Glutamatergic neuron (in vitro differentiated cells): ENCODE data around the gene NRXN3. TPM values are rescaled to one million over a fixed set of nuclear protein-coding genes. Genes with fewer than 3 reads are reported as not detected.

Source experiments
- DNase-seq: peaks from one replicate; pipeline ENCODE4 v3.0.0; 2022
- H3K27ac Mint-ChIP-seq: one replicate; pipeline ENCODE4 v1.8.0; 2020; ENCODE audit warnings: mild to moderate bottlenecking, mixed read lengths, inconsistent platforms; ENCODE audit not compliant: unreplicated experiment
- H3K27me3 Mint-ChIP-seq: one replicate; pipeline ENCODE4 v1.8.0; 2020; ENCODE audit warnings: mild to moderate bottlenecking, moderate library complexity, mixed read lengths, inconsistent platforms; ENCODE audit not compliant: unreplicated experiment
- H3K36me3 Mint-ChIP-seq: one replicate; pipeline ENCODE4 v1.8.0; 2020; ENCODE audit warnings: mild to moderate bottlenecking, mixed read lengths, inconsistent platforms; ENCODE audit not compliant: unreplicated experiment
- H3K4me1 Mint-ChIP-seq: one replicate; pipeline ENCODE4 v1.8.0; 2020; ENCODE audit warnings: mild to moderate bottlenecking, low read depth, mixed read lengths, inconsistent platforms; ENCODE audit not compliant: unreplicated experiment
- H3K4me3 Mint-ChIP-seq: one replicate; pipeline ENCODE4 v1.8.0; 2020; ENCODE audit warnings: mild to moderate bottlenecking, mixed read lengths, inconsistent platforms; ENCODE audit not compliant: unreplicated experiment
- H3K9me3 Mint-ChIP-seq: one replicate; pipeline ENCODE4 v1.8.0; 2020; ENCODE audit warnings: mild to moderate bottlenecking, moderate library complexity, mixed read lengths, inconsistent platforms; ENCODE audit not compliant: unreplicated experiment
- total RNA-seq: library from RNA; stranded (reverse); fragmentation: NEBNext Ultra II Directional; extraction: Animal tissue kit (Norgen Biotek cat#: 25700); gene quantifications from one replicate; pipeline ENCODE4 v1.2.1, GENCODE V29; 2021; ENCODE audit not compliant: unreplicated experiment
- TF ChIP-seq, protein P1 (sequence below): fragments of 200-600 bp; sonication (generic); IDR thresholded peaks from one replicate; pipeline ENCODE4 v1.5.0; 2021; ENCODE audit not compliant: partially characterized antibody, unreplicated experiment

NRXN3 gene
- total RNA-seq, 1 donor from 2014 or later: 1.2 TPM

DNA sequence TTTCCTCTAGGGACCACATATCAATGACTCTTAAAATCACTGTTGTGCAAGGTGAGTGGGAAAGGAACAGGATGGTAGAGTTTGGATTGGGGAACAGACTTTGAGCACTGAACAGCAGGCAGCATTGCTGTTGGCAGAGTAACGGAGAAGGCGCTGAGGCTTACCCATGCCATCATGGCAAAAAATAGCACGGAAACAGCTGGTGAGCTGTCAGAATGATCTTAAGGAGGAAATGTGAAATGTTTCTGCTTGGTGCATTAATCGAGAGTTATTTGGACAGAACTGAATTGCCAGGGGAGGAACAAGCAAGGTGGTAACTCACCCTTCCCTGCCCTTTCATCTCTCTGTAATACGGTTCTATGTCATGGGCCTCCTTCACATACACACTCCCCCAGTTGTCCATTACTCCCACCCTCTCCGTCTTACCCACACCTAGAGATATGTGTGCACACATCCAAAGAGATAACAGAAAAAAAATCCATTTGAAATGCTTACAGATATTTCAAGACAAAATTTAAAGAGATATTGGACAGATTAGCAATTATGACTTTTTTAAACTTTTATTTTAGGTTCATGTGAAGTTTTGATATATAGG, 1468.6 kb downstream of the NRXN3 start:
- Mint-ChIP-seq H3K27ac (no peak overlapping the region), H3K27me3 (peaks cover 4% of the 10 kb centered on the region), H3K4me3 (no peak overlapping the region), H3K4me1 (peaks cover 3% of the 10 kb centered on the region), H3K36me3 (no peaks in the 10 kb centered on the region), H3K9me3 (no peaks in the 10 kb centered on the region)
- DNase-seq: no peak
- TF ChIP-seq, protein P1, sequence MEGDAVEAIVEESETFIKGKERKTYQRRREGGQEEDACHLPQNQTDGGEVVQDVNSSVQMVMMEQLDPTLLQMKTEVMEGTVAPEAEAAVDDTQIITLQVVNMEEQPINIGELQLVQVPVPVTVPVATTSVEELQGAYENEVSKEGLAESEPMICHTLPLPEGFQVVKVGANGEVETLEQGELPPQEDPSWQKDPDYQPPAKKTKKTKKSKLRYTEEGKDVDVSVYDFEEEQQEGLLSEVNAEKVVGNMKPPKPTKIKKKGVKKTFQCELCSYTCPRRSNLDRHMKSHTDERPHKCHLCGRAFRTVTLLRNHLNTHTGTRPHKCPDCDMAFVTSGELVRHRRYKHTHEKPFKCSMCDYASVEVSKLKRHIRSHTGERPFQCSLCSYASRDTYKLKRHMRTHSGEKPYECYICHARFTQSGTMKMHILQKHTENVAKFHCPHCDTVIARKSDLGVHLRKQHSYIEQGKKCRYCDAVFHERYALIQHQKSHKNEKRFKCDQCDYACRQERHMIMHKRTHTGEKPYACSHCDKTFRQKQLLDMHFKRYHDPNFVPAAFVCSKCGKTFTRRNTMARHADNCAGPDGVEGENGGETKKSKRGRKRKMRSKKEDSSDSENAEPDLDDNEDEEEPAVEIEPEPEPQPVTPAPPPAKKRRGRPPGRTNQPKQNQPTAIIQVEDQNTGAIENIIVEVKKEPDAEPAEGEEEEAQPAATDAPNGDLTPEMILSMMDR: no peak

DNA sequence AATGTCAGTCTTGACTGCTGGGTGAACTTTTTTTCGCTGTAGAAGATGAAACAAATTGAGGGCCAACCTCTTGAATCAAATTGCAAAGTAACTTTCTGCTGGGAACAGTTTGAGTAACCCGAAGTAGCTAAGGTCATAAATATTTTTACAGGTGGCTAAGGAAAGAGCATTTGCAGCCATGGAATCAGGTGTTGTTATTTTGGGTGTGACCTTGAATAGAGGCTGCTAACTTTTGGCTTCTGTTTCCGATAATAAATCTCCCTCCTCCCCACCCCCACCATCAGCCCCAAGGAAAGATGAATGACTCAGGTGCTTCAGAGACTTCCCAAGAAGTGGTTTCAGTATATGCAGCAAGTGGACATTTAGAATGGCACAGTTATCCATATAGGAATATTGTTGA, 1469.4 kb downstream of the NRXN3 start:
- peaks cover 4% of the 10 kb centered on the region for H3K27me3 Mint-ChIP-seq
- TF ChIP-seq, protein P1: no peak
- no peak for DNase-seq
- no peak overlapping the region for H3K27ac Mint-ChIP-seq
- H3K36me3 Mint-ChIP-seq: no peaks in the 10 kb centered on the region
- H3K9me3 Mint-ChIP-seq: no peaks in the 10 kb centered on the region
- peaks cover 3% of the 10 kb centered on the region for H3K4me1 Mint-ChIP-seq
- H3K4me3 Mint-ChIP-seq: no peak overlapping the region

DNA sequence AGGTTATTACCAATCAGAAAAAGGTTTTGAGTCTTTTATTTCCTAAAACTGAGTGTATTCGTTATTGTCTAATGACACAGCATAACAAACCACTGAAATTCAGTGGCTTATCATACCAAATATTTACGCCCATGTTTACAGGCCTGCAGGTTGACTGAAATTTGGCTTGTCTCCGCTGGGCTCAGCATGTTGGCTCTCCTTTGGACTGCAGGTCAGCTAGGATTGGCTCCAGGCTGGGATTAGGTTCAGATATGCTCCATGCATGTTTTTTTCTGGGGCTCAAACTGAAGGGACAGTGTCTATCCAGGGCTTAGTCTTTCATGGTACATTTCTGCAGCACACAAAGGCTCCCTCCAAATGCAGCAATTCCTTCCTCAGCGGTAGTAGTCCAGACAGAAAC, 1471.2 kb downstream of the NRXN3 start:
- no peak overlapping the region for H3K4me3 Mint-ChIP-seq
- H3K27ac Mint-ChIP-seq: no peak overlapping the region
- no peak for DNase-seq
- H3K4me1 Mint-ChIP-seq: peaks cover 3% of the 10 kb centered on the region
- peaks cover 4% of the 10 kb centered on the region for H3K27me3 Mint-ChIP-seq
- H3K36me3 Mint-ChIP-seq: no peaks in the 10 kb centered on the region
- no peaks in the 10 kb centered on the region for H3K9me3 Mint-ChIP-seq
- TF ChIP-seq, protein P1: no peak

DNA sequence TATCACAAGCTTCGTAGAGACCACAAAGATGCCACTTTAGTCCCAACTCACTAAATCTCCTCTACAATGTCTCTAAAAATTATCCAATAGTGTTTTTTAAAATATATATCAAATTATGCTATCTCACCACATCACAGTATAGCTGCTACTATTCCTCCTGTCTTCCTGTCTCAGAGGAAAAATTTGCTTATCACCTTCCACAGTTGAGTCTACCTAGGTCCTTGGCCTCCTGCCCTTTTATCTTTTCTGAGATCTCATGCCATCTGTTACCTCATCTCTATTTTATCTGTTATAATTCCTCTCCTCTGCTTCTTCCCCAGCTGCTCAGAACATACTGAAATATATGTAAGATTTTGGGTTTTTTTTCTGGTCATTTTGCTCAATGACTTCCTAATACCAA, 1473.0 kb downstream of the NRXN3 start:
- H3K36me3 Mint-ChIP-seq: no peaks in the 10 kb centered on the region
- no peak overlapping the region for H3K4me3 Mint-ChIP-seq
- TF ChIP-seq, protein P1: no peak
- no peak overlapping the region for H3K27ac Mint-ChIP-seq
- peaks cover 3% of the 10 kb centered on the region for H3K4me1 Mint-ChIP-seq
- DNase-seq: no peak
- peaks cover 4% of the 10 kb centered on the region for H3K27me3 Mint-ChIP-seq
- H3K9me3 Mint-ChIP-seq: no peaks in the 10 kb centered on the region

DNA sequence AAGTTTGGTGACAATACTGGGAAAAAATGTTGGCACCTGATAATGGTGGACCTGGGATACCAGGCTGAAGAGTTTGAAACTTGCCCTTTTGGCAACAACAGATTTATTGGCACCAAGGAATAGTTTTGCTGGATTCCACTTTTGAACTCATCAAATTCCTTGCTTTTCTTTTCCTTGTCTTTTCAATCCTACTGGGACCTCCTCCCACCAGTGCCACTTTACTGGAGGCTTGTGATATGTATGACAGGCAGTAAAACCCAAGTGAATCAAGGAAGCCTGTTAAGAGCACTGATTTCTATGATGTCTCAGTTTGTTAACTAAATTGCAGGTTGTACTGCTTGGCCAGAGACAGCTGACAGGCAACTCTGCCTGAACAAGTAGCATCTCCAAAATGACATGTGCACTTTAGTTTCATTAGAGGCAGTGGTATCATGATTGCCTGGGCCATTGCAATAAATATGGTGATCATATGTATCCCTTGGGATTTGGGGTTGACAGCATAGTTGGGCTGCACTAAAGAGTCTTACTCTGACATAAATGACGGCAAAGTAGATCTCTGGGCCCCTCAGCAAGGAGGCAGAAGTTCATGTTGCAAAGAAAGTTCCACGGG, 1475.7 kb downstream of the NRXN3 start:
- Mint-ChIP-seq H3K27me3 (peaks cover 6% of the 10 kb centered on the region), H3K4me3 (no peak overlapping the region), H3K4me1 (peaks cover 3% of the 10 kb centered on the region), H3K36me3 (no peaks in the 10 kb centered on the region), H3K9me3 (no peaks in the 10 kb centered on the region), H3K27ac (no peak overlapping the region)
- no peak for DNase-seq
- TF ChIP-seq, protein P1: no peak
